Erythroblast (primary cell): ENCODE measurements around the gene KCTD21.
"Not testable (repeated sequence)": the region's sequence is repeated elsewhere in the genome, so short reads cannot be mapped to it uniquely, and the experiment has no call there.

Experiments used
- DNase-seq, 2 experiments: peaks; one replicate each; lab custom pipeline; 2025; lab: John Stamatoyannopoulos, UW
- GATA1 ChIP-seq: IDR thresholded peaks from 2 replicates; pipeline ENCODE4 v1.6.1; 2011; ENCODE audit warnings: low read depth, mild to moderate bottlenecking, control low read depth, low read length, moderate library complexity
- POLR2A ChIP-seq: IDR thresholded peaks from 2 replicates; pipeline ENCODE4 v1.6.1; 2011; ENCODE audit warnings: mild to moderate bottlenecking, low read length

The KCTD21 gene

GRCh38 chr11:78189174-78189724 lies 823 bp upstream of the KCTD21 start:
- DNase-seq: no peak
- TF ChIP-seq GATA1: no peak
- TF ChIP-seq POLR2A: no peak

GRCh38 chr11:78187366-78188285 lies 800 bp downstream of the KCTD21 start:
- no peak for DNase-seq
- TF ChIP-seq POLR2A (no peak), GATA1 (no peak)

- no peak for DNase-seq
These were observed 7.2 kb downstream of the KCTD21 start for GRCh38 chr11:78181185-78181584.

GRCh38 chr11:78180751-78181150 lies 7.7 kb downstream of the KCTD21 start:
- no peak for DNase-seq
- TF ChIP-seq GATA1 (no peak), POLR2A (no peak)

More at GRCh38 chr11:78181185-78181584, 7.2 kb downstream of the KCTD21 start:
- no peak for TF ChIP-seq GATA1
- TF ChIP-seq POLR2A: no peak

- no peak for TF ChIP-seq GATA1
- no peak for TF ChIP-seq POLR2A
- no peak for DNase-seq
These were observed 8.9 kb downstream of the KCTD21 start for GRCh38 chr11:78179459-78180071.

- no peak for DNase-seq
- no peak for TF ChIP-seq GATA1
- no peak for TF ChIP-seq POLR2A
These were observed 11.2 kb downstream of the KCTD21 start for GRCh38 chr11:78177216-78177615.

- TF ChIP-seq GATA1 (no peak), POLR2A (no peak)
- DNase-seq: no peak
These were observed 11.8 kb downstream of the KCTD21 start for GRCh38 chr11:78176605-78177141.

GRCh38 chr11:78175862-78176261 lies 12.6 kb downstream of the KCTD21 start:
- not testable (repeated sequence) for DNase-seq

GRCh38 chr11:78171951-78172350 lies 16.5 kb downstream of the KCTD21 start:
- TF ChIP-seq GATA1 (no peak), POLR2A (no peak)
- DNase-seq: no peak

GRCh38 chr11:78170874-78171549 lies 17.4 kb downstream of the KCTD21 start:
- no peak for TF ChIP-seq POLR2A
- no peak for TF ChIP-seq GATA1
- no peak for DNase-seq

GRCh38 chr11:78170413-78170812 lies 18.0 kb downstream of the KCTD21 start:
- TF ChIP-seq GATA1 (no peak), POLR2A (no peak)
- DNase-seq: no peak

- TF ChIP-seq POLR2A (no peak), GATA1 (no peak)
- DNase-seq: no peak
These were observed 19.6 kb downstream of the KCTD21 start for GRCh38 chr11:78168539-78169477.
